GM13977 (cell line): ENCODE data around the gene KIAA1671.

Experiments
- DNase-seq: peaks from one replicate; pipeline ENCODE4 v3.0.0; 2012; ENCODE audit warnings: low spot score
- in situ Hi-C: fragments of 300-500 bp; cut with MboI; formaldehyde crosslinking; loops from one replicate; pipeline ENCODE4 v1.12.0; 2022; ENCODE audit warnings: low sequenced_read_pairs, low pct_unique_long_range_greater_than_20kb, mixed read lengths, inconsistent platforms; ENCODE audit not compliant: unreplicated experiment
- TF ChIP-seq, protein P1 (sequence below): IDR thresholded peaks from 2 replicates; pipeline ENCODE4 v1.5.1; 2012; ENCODE audit warnings: mild to moderate bottlenecking, control low read depth; ENCODE audit not compliant: insufficient read depth; ENCODE audit errors: extremely low read depth, missing control alignments

Gene KIAA1671

DNA sequence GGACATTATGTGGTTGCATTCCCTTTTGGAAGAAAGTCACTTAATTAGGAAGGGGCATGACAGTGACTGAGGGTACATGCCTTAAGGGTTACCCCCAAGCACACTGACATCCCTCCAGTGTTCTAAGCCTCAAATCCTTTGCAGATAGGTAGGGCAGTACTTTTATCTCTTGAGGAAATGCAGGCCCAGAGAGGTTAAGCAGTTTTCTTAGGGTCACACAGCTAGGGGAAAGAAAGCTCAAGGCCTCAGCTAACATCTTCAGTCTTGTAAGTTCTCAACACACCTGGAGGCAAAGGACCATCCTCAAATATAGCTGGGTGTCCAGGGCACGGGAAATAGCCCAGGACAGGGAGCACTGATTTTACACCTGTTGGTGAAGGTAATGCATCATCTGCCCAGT is 31.6 kb downstream of the KIAA1671 start:
- DNase-seq, result no peak
- TF ChIP-seq, protein P1, sequence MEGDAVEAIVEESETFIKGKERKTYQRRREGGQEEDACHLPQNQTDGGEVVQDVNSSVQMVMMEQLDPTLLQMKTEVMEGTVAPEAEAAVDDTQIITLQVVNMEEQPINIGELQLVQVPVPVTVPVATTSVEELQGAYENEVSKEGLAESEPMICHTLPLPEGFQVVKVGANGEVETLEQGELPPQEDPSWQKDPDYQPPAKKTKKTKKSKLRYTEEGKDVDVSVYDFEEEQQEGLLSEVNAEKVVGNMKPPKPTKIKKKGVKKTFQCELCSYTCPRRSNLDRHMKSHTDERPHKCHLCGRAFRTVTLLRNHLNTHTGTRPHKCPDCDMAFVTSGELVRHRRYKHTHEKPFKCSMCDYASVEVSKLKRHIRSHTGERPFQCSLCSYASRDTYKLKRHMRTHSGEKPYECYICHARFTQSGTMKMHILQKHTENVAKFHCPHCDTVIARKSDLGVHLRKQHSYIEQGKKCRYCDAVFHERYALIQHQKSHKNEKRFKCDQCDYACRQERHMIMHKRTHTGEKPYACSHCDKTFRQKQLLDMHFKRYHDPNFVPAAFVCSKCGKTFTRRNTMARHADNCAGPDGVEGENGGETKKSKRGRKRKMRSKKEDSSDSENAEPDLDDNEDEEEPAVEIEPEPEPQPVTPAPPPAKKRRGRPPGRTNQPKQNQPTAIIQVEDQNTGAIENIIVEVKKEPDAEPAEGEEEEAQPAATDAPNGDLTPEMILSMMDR, result no peak
- in situ Hi-C loops, result no loop called here

DNA sequence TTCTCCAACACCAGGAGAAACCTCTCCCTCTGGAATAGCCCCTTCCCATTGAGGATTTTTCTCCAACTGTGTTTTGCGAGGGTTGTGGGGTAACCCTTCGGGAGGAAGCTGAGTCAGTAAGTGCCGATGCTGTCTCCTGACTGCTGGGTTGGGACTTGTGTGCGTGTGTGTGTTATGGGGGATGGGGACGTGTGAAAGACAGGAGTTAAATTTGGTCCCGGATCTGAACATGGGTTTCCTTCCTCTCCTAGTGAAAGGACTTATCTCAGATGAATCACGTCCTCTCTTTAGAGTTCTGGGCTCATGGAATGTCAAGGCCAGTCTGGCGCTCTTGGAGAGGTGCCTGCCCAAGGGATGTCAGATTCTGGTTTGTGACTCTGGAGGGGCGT is 33.3 kb downstream of the KIAA1671 start:
- in situ Hi-C loops, result no loop called here
- DNase-seq, result no peak
- TF ChIP-seq, protein P1, result no peak

DNA sequence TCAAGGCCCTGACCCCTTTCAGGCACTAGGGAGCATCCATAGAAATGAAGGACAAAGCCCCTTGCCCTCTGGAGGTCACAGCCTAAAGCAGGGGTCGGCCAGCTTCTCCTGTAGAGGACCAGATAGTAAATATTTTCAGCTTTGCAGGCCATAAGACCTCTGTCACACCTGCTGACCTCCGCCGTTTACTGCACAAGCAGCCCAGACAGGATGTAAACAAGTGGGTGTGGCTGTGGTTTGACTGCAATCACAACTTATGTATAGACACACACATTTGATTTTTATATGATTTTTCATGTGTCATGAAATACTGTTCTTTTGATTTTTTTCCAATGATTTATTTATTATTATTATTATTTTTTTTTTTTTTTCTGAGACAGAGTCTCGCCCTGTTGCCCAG is 34.3 kb downstream of the KIAA1671 start:
- TF ChIP-seq, protein P1, result no peak
- DNase-seq, result no peak
- in situ Hi-C loops, result no loop called here

DNA sequence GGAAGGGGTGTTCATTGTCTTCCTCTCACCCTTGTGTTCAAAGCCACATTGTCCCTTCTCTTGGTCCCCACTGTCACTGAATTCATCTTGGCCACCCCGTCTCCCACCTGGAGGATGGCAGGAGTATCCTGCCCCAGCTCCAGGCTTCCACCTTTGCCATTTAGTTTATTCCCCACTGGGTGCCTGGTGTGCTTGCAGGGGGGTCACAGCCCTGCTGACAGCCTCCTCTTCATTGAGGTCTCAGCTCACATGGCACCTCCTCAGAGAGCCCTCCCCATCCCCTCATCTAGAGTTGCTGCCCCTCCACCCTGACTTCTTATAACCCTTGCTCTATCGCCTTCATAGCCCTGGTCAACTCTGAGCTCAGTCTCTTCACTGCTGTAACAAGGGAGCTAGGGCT is 36.6 kb downstream of the KIAA1671 start:
- TF ChIP-seq, protein P1, result no peak
- DNase-seq, result no peak
- in situ Hi-C loops, result no loop called here

DNA sequence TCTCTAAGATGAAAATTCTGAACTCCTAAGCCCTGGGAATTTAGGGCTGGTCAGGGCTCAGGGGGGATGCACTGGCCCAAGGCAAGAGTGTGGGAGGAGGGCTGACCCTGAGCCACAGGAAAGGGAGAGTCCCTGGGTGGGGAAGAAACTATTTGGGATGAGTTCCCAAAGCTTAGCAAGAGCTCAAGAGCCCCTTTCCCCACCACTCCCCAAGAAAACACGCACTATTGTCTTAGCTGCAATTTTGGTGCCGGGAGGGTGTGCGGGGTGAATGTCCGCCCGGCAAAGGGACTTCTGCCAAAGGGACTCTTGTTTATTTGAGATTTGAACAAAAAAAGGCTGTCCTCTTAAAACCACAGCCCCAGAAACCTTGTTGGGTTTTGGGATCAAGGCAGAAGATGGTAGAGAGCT is 37.0 kb downstream of the KIAA1671 start:
- no peak for DNase-seq
- TF ChIP-seq, protein P1, result no peak

DNA sequence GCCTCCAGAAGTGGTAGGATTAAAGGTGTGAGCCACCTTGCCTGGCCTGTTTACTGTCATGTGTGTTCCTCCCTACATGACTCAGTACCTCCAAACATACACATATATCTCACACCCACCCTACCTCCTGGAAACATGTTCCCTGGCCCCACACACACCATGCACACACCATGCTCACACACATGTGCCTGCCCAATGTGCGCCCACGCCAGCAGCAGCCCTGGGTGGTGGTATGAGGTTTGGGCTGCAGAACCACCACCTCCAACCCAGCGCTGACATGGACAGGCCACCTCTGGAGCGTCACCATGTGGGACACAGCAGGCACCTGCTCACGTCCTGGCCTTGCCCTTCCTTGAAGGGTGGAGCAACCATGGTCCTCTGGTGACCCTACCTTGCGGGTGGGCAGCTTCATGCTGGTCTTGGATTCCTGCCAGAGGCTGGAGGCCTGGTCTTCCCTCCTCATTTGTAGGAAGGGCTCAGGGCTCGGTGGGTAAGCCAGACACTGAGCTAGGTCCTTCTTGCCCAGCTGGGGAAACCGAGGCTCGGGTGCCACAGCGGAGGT is 37.9 kb downstream of the KIAA1671 start:
- in situ Hi-C loops, result no loop called here
- DNase-seq, result no peak
- TF ChIP-seq, protein P1, result no peak

More for the DNA sequence above, 37.0 kb downstream of the KIAA1671 start:
- in situ Hi-C loops, result no loop called here

DNA sequence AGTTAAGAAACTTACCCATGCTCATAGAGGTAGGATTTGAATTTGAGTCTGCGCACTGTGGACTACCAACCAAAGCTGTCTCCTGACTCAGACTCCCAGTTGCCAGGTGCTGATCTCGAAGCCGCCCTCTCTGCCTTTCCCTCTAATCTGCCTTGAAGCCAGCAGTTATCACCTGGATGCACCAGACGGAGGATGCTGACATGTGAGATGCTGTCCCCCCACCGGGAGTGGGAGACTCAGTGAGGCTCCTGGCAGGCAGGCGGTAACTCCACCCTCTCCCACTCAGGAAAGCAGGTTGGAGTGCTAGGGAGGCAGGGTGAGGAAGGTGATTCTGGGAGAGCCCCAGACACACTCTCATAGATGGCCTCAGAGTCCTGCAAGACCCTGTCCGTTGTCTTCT is 40.4 kb downstream of the KIAA1671 start:
- DNase-seq, result no peak
- TF ChIP-seq, protein P1, result no peak
- in situ Hi-C loops, result no loop called here
